ENCODE data around the gene PDS5A. TPM values are rescaled to one million over a fixed set of nuclear protein-coding genes. Genes with fewer than 3 reads are reported as not detected.
"Not testable (repeated sequence)": the region's sequence is repeated elsewhere in the genome, so short reads cannot be mapped to it uniquely, and the experiment has no call there.

PDS5A gene
- total and polyA plus RNA-seq, 2 donors from 2014 or later: 13.1 to 59.8 TPM

DNA sequence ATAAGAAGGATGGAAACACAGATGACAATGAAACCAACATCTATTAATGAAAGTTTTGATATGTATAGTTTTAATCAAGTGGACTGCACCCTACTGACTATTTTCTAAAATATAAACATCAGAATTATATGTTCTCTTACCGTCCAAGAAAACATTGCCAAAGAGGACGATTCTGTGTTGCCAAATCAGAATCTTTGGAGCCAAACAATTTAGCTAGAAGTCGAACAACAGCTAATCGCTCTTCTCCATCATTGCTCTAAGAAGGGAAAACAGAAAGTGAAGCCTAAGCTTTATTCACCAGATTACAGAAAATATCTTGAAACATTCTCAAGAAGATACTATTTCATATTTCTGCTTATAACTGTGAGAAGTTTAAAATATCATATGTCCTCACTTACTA is 64.2 kb downstream of the PDS5A start:
- DNase-seq (no peak), FAIRE-seq (no peak)
- Histone ChIP-seq H3K27me3 (ENCODE audit: control insufficient read depth, insufficient read depth, low read length) (no peaks in the 10 kb centered on the region), H3K36me3 (ENCODE audit: control insufficient read depth in 2 of 3, insufficient read depth in 3 of 3, low read length in 3 of 3) (peaks cover 0 to 7% (median 0%) of the 10 kb centered on the region in 3 donors), H3K9ac (ENCODE audit: low read length in 3 of 3) (no peak overlapping the region), H3K4me1 (ENCODE audit: control insufficient read depth in 2 of 3, insufficient read depth in 2 of 3, low read depth in 1 of 3, low read length in 3 of 3) (no peaks in the 10 kb centered on the region), H3K27ac (ENCODE audit: low read depth in 2 of 2, low read length in 2 of 2) (no peak overlapping the region), H3K4me3 (ENCODE audit: low read length in 3 of 3) (no peak overlapping the region), H3K9me3 (ENCODE audit: control insufficient read depth in 2 of 3, insufficient read depth in 1 of 3, low read length in 3 of 3) (no peaks in the 10 kb centered on the region)
- intact Hi-C loops (cut with DNase I): no loop called here
- TF ChIP-seq, protein P1, sequence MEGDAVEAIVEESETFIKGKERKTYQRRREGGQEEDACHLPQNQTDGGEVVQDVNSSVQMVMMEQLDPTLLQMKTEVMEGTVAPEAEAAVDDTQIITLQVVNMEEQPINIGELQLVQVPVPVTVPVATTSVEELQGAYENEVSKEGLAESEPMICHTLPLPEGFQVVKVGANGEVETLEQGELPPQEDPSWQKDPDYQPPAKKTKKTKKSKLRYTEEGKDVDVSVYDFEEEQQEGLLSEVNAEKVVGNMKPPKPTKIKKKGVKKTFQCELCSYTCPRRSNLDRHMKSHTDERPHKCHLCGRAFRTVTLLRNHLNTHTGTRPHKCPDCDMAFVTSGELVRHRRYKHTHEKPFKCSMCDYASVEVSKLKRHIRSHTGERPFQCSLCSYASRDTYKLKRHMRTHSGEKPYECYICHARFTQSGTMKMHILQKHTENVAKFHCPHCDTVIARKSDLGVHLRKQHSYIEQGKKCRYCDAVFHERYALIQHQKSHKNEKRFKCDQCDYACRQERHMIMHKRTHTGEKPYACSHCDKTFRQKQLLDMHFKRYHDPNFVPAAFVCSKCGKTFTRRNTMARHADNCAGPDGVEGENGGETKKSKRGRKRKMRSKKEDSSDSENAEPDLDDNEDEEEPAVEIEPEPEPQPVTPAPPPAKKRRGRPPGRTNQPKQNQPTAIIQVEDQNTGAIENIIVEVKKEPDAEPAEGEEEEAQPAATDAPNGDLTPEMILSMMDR (IDR thresholded peaks at IDR 0.05; ENCODE audit: borderline replicate concordance, extremely low read depth, insufficient read depth): no peak

DNA sequence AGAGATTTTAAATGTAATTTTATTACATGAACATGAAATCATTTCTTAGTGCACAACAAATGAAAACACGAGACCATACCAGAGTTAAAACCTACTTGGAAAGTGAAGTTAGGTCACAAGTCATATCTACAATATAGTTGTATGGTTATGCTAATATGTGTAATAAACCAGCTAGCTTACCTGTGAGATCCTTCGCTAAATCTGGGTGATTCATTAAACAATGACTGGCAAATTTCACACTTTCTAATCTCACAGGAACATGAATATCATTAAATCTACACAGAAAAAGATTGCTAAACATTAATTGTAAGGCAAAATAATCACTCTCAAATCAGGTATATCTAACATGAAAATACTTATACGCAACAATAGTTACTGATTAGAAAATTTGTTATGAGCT is 67.6 kb downstream of the PDS5A start:
- no peak for FAIRE-seq
- intact Hi-C loops (cut with DNase I): no loop called here
- DNase-seq: no peak
- no peaks in the 10 kb centered on the region for H3K9me3 ChIP-seq (ENCODE audit: control insufficient read depth in 2 of 3, insufficient read depth in 1 of 3, low read length in 3 of 3)
- H3K4me3 ChIP-seq (ENCODE audit: low read length in 3 of 3): no peak overlapping the region
- no peaks in the 10 kb centered on the region for H3K27me3 ChIP-seq (ENCODE audit: control insufficient read depth, insufficient read depth, low read length)
- H3K4me1 ChIP-seq (ENCODE audit: control insufficient read depth in 2 of 3, insufficient read depth in 2 of 3, low read depth in 1 of 3, low read length in 3 of 3): no peaks in the 10 kb centered on the region
- TF ChIP-seq, protein P1 (IDR thresholded peaks at IDR 0.05; ENCODE audit: borderline replicate concordance, extremely low read depth, insufficient read depth): no peak
- peaks cover 0 to 3% (median 2%) of the 10 kb centered on the region in 3 donors for H3K36me3 ChIP-seq (ENCODE audit: control insufficient read depth in 2 of 3, insufficient read depth in 3 of 3, low read length in 3 of 3)
- no peak overlapping the region for H3K27ac ChIP-seq (ENCODE audit: low read depth in 2 of 2, low read length in 2 of 2)
- H3K9ac ChIP-seq (ENCODE audit: low read length in 3 of 3): no peak overlapping the region

DNA sequence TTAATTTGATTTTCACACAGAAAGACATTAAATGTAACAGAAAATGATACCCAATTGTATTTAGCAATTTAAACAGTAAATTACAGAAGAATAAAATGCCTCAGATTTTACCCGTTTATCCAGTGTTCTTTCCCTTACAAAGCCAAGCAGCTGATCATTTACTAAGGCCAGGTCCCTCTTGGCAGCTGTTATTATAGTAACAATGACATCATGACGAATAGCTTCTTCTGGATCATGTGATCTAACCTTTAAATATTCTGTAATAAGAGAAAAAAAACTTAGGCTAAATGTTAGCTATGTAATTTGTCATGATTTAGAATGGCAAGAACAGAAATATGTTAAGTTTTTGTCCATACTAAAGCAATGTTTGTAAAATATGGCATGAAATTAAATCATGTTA is 69.4 kb downstream of the PDS5A start:
- H3K27me3 ChIP-seq (ENCODE audit: control insufficient read depth, insufficient read depth, low read length): no peaks in the 10 kb centered on the region
- intact Hi-C loops (cut with DNase I): no loop called here
- TF ChIP-seq, protein P1 (IDR thresholded peaks at IDR 0.05; ENCODE audit: borderline replicate concordance, extremely low read depth, insufficient read depth): no peak
- FAIRE-seq: no peak
- no peak overlapping the region for H3K4me3 ChIP-seq (ENCODE audit: low read length in 3 of 3)
- H3K9ac ChIP-seq (ENCODE audit: low read length in 3 of 3): no peak overlapping the region
- H3K36me3 ChIP-seq (ENCODE audit: control insufficient read depth in 2 of 3, insufficient read depth in 3 of 3, low read length in 3 of 3): peaks cover 0 to 2% (median 0%) of the 10 kb centered on the region in 3 donors
- H3K9me3 ChIP-seq (ENCODE audit: control insufficient read depth in 2 of 3, insufficient read depth in 1 of 3, low read length in 3 of 3): no peaks in the 10 kb centered on the region
- H3K4me1 ChIP-seq (ENCODE audit: control insufficient read depth in 2 of 3, insufficient read depth in 2 of 3, low read depth in 1 of 3, low read length in 3 of 3): no peaks in the 10 kb centered on the region
- H3K27ac ChIP-seq (ENCODE audit: low read depth in 2 of 2, low read length in 2 of 2): no peak overlapping the region
- DNase-seq: no peak

DNA sequence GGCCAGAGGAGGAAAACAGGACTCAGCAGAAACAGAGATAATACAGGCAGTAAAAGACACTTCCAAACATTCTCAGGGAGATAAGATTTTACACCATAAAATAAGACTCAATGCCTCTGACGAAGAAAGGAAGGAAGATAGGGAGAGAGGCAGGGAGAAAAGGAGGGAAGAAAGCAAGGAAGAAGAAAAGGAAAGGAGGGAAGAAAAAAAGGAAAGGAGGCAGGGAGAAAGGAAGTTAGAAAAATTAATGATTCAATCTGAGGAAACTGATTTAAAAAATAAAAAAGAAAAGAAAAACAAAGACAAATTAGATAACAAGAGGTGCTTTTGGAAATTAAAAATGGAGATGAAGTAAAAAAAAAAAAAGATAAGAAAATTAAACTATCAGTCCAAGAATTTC is 72.1 kb downstream of the PDS5A start:
- no peaks in the 10 kb centered on the region for H3K4me1 ChIP-seq (ENCODE audit: control insufficient read depth in 2 of 3, insufficient read depth in 2 of 3, low read depth in 1 of 3, low read length in 3 of 3)
- FAIRE-seq: no peak
- no peak for DNase-seq
- H3K9me3 ChIP-seq (ENCODE audit: control insufficient read depth in 2 of 3, insufficient read depth in 1 of 3, low read length in 3 of 3): no peaks in the 10 kb centered on the region
- H3K36me3 ChIP-seq (ENCODE audit: control insufficient read depth in 2 of 3, insufficient read depth in 3 of 3, low read length in 3 of 3): peaks cover 0 to 10% (median 2%) of the 10 kb centered on the region in 3 donors
- TF ChIP-seq, protein P1 (IDR thresholded peaks at IDR 0.05; ENCODE audit: borderline replicate concordance, extremely low read depth, insufficient read depth): no peak
- no peak overlapping the region for H3K9ac ChIP-seq (ENCODE audit: low read length in 3 of 3)
- H3K27ac ChIP-seq (ENCODE audit: low read depth in 2 of 2, low read length in 2 of 2): no peak overlapping the region
- intact Hi-C loops (cut with DNase I): no loop called here
- no peaks in the 10 kb centered on the region for H3K27me3 ChIP-seq (ENCODE audit: control insufficient read depth, insufficient read depth, low read length)
- H3K4me3 ChIP-seq (ENCODE audit: low read length in 3 of 3): no peak overlapping the region

DNA sequence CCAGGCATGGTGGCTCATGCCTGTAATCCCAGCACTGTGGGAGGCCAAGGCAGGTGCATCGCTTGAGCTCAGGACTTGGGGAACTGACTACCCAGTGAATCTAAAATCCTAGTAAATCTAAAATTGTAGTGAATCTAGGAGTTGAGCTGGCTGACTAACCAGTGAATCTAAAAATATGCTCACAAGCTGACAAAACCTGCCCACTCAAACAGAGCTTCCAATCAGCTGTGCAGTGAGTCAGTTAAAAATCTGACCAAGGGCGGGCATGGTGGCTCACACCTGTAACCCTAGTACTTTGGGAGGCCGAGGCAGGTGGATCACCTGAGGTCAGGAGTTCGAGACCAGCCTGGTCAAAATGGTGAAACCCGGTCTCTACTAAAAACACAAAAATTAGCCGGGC is 72.7 kb downstream of the PDS5A start:
- DNase-seq; H3K4me3 ChIP-seq (ENCODE audit: low read length in 3 of 3); H3K4me1 ChIP-seq (ENCODE audit: control insufficient read depth in 2 of 3, insufficient read depth in 2 of 3, low read depth in 1 of 3, low read length in 3 of 3); H3K27me3 ChIP-seq (ENCODE audit: control insufficient read depth, insufficient read depth, low read length); H3K27ac ChIP-seq (ENCODE audit: low read depth in 2 of 2, low read length in 2 of 2); FAIRE-seq; intact Hi-C loops (cut with DNase I); H3K9me3 ChIP-seq (ENCODE audit: control insufficient read depth in 2 of 3, insufficient read depth in 1 of 3, low read length in 3 of 3); H3K9ac ChIP-seq (ENCODE audit: low read length in 3 of 3): not testable (repeated sequence)
- H3K36me3 ChIP-seq (ENCODE audit: control insufficient read depth in 2 of 3, insufficient read depth in 3 of 3, low read length in 3 of 3): peaks cover 0 to 11% (median 5%) of the 10 kb centered on the region in 3 donors

Data from kidney (tissue), 14 donors.